Stimulated activated CD4-positive, alpha-beta T cell treated with anti-CD3 and anti-CD28 coated beads, Interleukin-1b, Interleukin-23, amount 100 ng/mL, for 1 hour (primary cell): ENCODE results near the gene ADAMTS18.
"Not testable (repeated sequence)": the region's sequence is repeated elsewhere in the genome, so short reads cannot be mapped to it uniquely, and the experiment has no call there.

Source experiments
- DNase-seq, 2 donors: peaks; one replicate each; pipeline ENCODE4 v3.0.0-alpha.2; 2020; ENCODE audit warnings: low read depth in 2 of 2

ADAMTS18 gene

GRCh38 chr16:77434530-77435271 lies at the start of gene ADAMTS18:
TSS of gene ADAMTS18 (minus strand) at chr16:77435034. CDS start at chr16:77434695, 339 bp downstream.
- DNase-seq = no peak

- no peak for DNase-seq
Measured at GRCh38 chr16:77480681-77481315, 46.0 kb upstream of the ADAMTS18 start.

- DNase-seq = no peak
Measured at GRCh38 chr16:77472262-77472661, 37.4 kb upstream of the ADAMTS18 start.

GRCh38 chr16:77470851-77471250 lies 36.0 kb upstream of the ADAMTS18 start:
- no peak for DNase-seq

GRCh38 chr16:77469634-77470033 lies 34.8 kb upstream of the ADAMTS18 start:
- DNase-seq = no peak

GRCh38 chr16:77468831-77469230 lies 34.0 kb upstream of the ADAMTS18 start:
- no peak for DNase-seq

- DNase-seq = no peak
Measured at GRCh38 chr16:77467821-77468335, 33.0 kb upstream of the ADAMTS18 start.

GRCh38 chr16:77463659-77464058 lies 28.8 kb upstream of the ADAMTS18 start:
- not testable (repeated sequence) for DNase-seq

- DNase-seq = no peak
Measured at GRCh38 chr16:77462894-77463293, 28.1 kb upstream of the ADAMTS18 start.

- DNase-seq = no peak
Measured at GRCh38 chr16:77459534-77460254, 24.9 kb upstream of the ADAMTS18 start.

GRCh38 chr16:77457046-77457445 lies 22.2 kb upstream of the ADAMTS18 start:
- no peak for DNase-seq

- DNase-seq = no peak
Measured at GRCh38 chr16:77452243-77452642, 17.4 kb upstream of the ADAMTS18 start.

- DNase-seq = no peak
Measured at GRCh38 chr16:77450790-77451487, 16.1 kb upstream of the ADAMTS18 start.

GRCh38 chr16:77449208-77449607 lies 14.4 kb upstream of the ADAMTS18 start:
- no peak for DNase-seq

- no peak for DNase-seq
Measured at GRCh38 chr16:77445324-77445723, 10.5 kb upstream of the ADAMTS18 start.

GRCh38 chr16:77444147-77444460 lies 9.3 kb upstream of the ADAMTS18 start:
- no peak for DNase-seq

GRCh38 chr16:77443357-77444146 lies 8.7 kb upstream of the ADAMTS18 start:
- no peak for DNase-seq

- no peak for DNase-seq
Measured at GRCh38 chr16:77442078-77442477, 7.2 kb upstream of the ADAMTS18 start.

GRCh38 chr16:77439106-77439505 lies 4.3 kb upstream of the ADAMTS18 start:
- no peak for DNase-seq

GRCh38 chr16:77437859-77438258 lies 3.0 kb upstream of the ADAMTS18 start:
- no peak for DNase-seq

GRCh38 chr16:77435272-77435820 lies 512 bp upstream of the ADAMTS18 start:
- DNase-seq = no peak
